Measurements from ENCODE around the gene DRG2. TPM values are rescaled to one million over a fixed set of nuclear protein-coding genes. Genes with fewer than 3 reads are reported as not detected.

The DRG2 gene
- total RNA-seq, 1 experiment from 2014 or later: 47.9 TPM

- no peak overlapping the region for H3K4me3 Mint-ChIP-seq (ENCODE audit: unreplicated experiment)
- no peak for TF ChIP-seq CTCF (IDR thresholded peaks at IDR 0.05; ENCODE audit: insufficient read depth in 1 of 2, low read depth in 1 of 2, low read length in 1 of 2, severe bottlenecking in 1 of 2, unreplicated experiment in 1 of 2)
- BruUV-seq (replicated peaks): no TSS peak
- intact Hi-C loops (cut with micrococcal nuclease; ENCODE audit: unreplicated experiment): no loop called here
- Histone ChIP-seq H3K9me3 (no peaks in the 10 kb centered on the region), H3K4me3 (ENCODE audit: low read depth, low read length) (no peak overlapping the region), H3K27me3 (replicated peaks; ENCODE audit: control insufficient read depth, insufficient read depth, low read length) (no peaks in the 10 kb centered on the region), H3K36me3 (ENCODE audit: control insufficient read depth, insufficient read depth, low read length) (no peaks in the 10 kb centered on the region; the same call in 1 of the 2 replicates), H3K4me1 (no peaks in the 10 kb centered on the region)
- H3K36me3 Mint-ChIP-seq (ENCODE audit: insufficient read depth, unreplicated experiment): peaks cover 29% of the 10 kb centered on the region
- ChIA-PET POLR2A (no interaction called here), CTCF (interaction anchor here (0.6 kb wide), 1 partner anchor 143 kb away, joined by 4 read pairs; no protein-coding TSS in a partner anchor)
- no peak overlapping the region for H3K27ac Mint-ChIP-seq (ENCODE audit: unreplicated experiment)
- no peaks in the 10 kb centered on the region for H3K4me1 Mint-ChIP-seq (ENCODE audit: low read depth, unreplicated experiment)
- H3K9me3 Mint-ChIP-seq (ENCODE audit: unreplicated experiment): no peaks in the 10 kb centered on the region
- H3K27me3 Mint-ChIP-seq (ENCODE audit: insufficient read depth, unreplicated experiment): no peaks in the 10 kb centered on the region
- no peak for DNase-seq
These were observed 18.5 kb downstream of the DRG2 start for GRCh38 chr17:18106211-18106610.

GRCh38 chr17:18107061-18107790 is 19.5 kb downstream of the DRG2 start:
- Histone ChIP-seq H3K4me1 (no peaks in the 10 kb centered on the region), H3K9me3 (no peaks in the 10 kb centered on the region), H3K27me3 (replicated peaks; ENCODE audit: control insufficient read depth, insufficient read depth, low read length) (no peaks in the 10 kb centered on the region), H3K4me3 (ENCODE audit: low read depth, low read length) (no peak overlapping the region), H3K36me3 (ENCODE audit: control insufficient read depth, insufficient read depth, low read length) (no peaks in the 10 kb centered on the region; the same call in 1 of the 2 replicates)
- Mint-ChIP-seq H3K9me3 (ENCODE audit: unreplicated experiment) (no peaks in the 10 kb centered on the region), H3K4me1 (ENCODE audit: low read depth, unreplicated experiment) (no peaks in the 10 kb centered on the region), H3K36me3 (ENCODE audit: insufficient read depth, unreplicated experiment) (peaks cover 29% of the 10 kb centered on the region), H3K27me3 (ENCODE audit: insufficient read depth, unreplicated experiment) (no peaks in the 10 kb centered on the region), H3K27ac (ENCODE audit: unreplicated experiment) (no peak overlapping the region), H3K4me3 (ENCODE audit: unreplicated experiment) (no peak overlapping the region)
- CTCF ChIA-PET: interaction anchor here (0.6 to 0.8 kb wide), 2 partner anchors 32 to 144 kb away, joined by 4 to 8 read pairs; no protein-coding TSS in a partner anchor
- no peak for DNase-seq
- no peak for TF ChIP-seq CTCF (IDR thresholded peaks at IDR 0.05; ENCODE audit: insufficient read depth in 1 of 2, low read depth in 1 of 2, low read length in 1 of 2, severe bottlenecking in 1 of 2, unreplicated experiment in 1 of 2)
- no TSS peak for BruUV-seq (replicated peaks)
- intact Hi-C loops (cut with micrococcal nuclease; ENCODE audit: unreplicated experiment): no loop called here
- POLR2A ChIA-PET: no interaction called here

GRCh38 chr17:18107971-18108370 is 20.2 kb downstream of the DRG2 start:
- H3K27me3 ChIP-seq (replicated peaks; ENCODE audit: control insufficient read depth, insufficient read depth, low read length): no peaks in the 10 kb centered on the region
- TF ChIP-seq CTCF (IDR thresholded peaks at IDR 0.05; ENCODE audit: insufficient read depth in 1 of 2, low read depth in 1 of 2, low read length in 1 of 2, severe bottlenecking in 1 of 2, unreplicated experiment in 1 of 2): no peak
- CTCF ChIA-PET: no interaction called here
- H3K36me3 ChIP-seq (ENCODE audit: control insufficient read depth, insufficient read depth, low read length): no peaks in the 10 kb centered on the region; the same call in 1 of the 2 replicates
- intact Hi-C loops (cut with micrococcal nuclease; ENCODE audit: unreplicated experiment): no loop called here
- no peaks in the 10 kb centered on the region for H3K9me3 ChIP-seq
- H3K4me1 Mint-ChIP-seq (ENCODE audit: low read depth, unreplicated experiment): no peaks in the 10 kb centered on the region
- H3K36me3 Mint-ChIP-seq (ENCODE audit: insufficient read depth, unreplicated experiment): peaks cover 29% of the 10 kb centered on the region
- no peak for DNase-seq
- H3K4me3 Mint-ChIP-seq (ENCODE audit: unreplicated experiment): no peak overlapping the region
- POLR2A ChIA-PET: no interaction called here
- no TSS peak for BruUV-seq (replicated peaks)
- H3K27ac Mint-ChIP-seq (ENCODE audit: unreplicated experiment): no peak overlapping the region
- no peaks in the 10 kb centered on the region for H3K9me3 Mint-ChIP-seq (ENCODE audit: unreplicated experiment)
- H3K4me1 ChIP-seq: no peaks in the 10 kb centered on the region
- H3K27me3 Mint-ChIP-seq (ENCODE audit: insufficient read depth, unreplicated experiment): no peaks in the 10 kb centered on the region
- H3K4me3 ChIP-seq (ENCODE audit: low read depth, low read length): no peak overlapping the region

Data from Caco-2 (cell line).